ENCODE data around the gene RBM25. TPM values are rescaled to one million over a fixed set of nuclear protein-coding genes. Genes with fewer than 3 reads are reported as not detected.
"Not testable (repeated sequence)": the region's sequence is repeated elsewhere in the genome, so short reads cannot be mapped to it uniquely, and the experiment has no call there.

The RBM25 gene
- total RNA-seq (36.5 TPM), polyA plus RNA-seq (ENCODE audit: insufficient read depth in 1 of 8, insufficient read length in 8 of 8, low replicate concordance in 1 of 8) (10 to 100 TPM; 64.0 to 93.5 (median 76.8) TPM)
- long read RNA-seq, donor 1, full-length matches to known transcripts: 10 of 18 reads
- long read RNA-seq, donor 1, partial matches to known transcripts: 8 of 18 reads
- long read RNA-seq, donor 1, other reads (novel, unspliced or antisense): 0 of 18 reads
- long read RNA-seq, donor 2: 0 reads
- long read RNA-seq, donor 3, partial matches to known transcripts: 0 of 2 reads
- long read RNA-seq, donor 3, other reads (novel, unspliced or antisense): 0 of 2 reads
- long read RNA-seq, donor 4, partial matches to known transcripts: 12 of 13 reads
- long read RNA-seq, donor 4, other reads (novel, unspliced or antisense): 0 of 13 reads
- long read RNA-seq, donor 5, full-length matches to known transcripts: 9 of 22 reads
- long read RNA-seq, donor 5, partial matches to known transcripts: 13 of 22 reads
- long read RNA-seq, donor 5, other reads (novel, unspliced or antisense): 0 of 22 reads
- long read RNA-seq, donor 6, transcript RBM25-203 (9 exons, 2,470 nt): major isoform, 8 of 27 reads
- long read RNA-seq, donor 6, partial matches to known transcripts: 18 of 27 reads
- long read RNA-seq, donor 6, other reads (novel, unspliced or antisense): 0 of 27 reads
- long read RNA-seq, donor 7, transcript RBM25-203 (9 exons, 2,470 nt): major isoform, 9 of 10 reads
- long read RNA-seq, donor 7, partial matches to known transcripts: 0 of 10 reads
- long read RNA-seq, donor 7, other reads (novel, unspliced or antisense): 0 of 10 reads
- long read RNA-seq, donor 8, transcript RBM25-203 (9 exons, 2,470 nt): major isoform, 8 of 9 reads
- long read RNA-seq, donor 8, partial matches to known transcripts: 0 of 9 reads
- long read RNA-seq, donor 8, other reads (novel, unspliced or antisense): 0 of 9 reads
- long read RNA-seq, donor 9, full-length matches to known transcripts: 2 of 2 reads
- long read RNA-seq, donor 9, partial matches to known transcripts: 0 of 2 reads
- long read RNA-seq, donor 9, other reads (novel, unspliced or antisense): 0 of 2 reads
- long read RNA-seq, donor 10, full-length matches to known transcripts: 12 of 49 reads
- long read RNA-seq, donor 10, partial matches to known transcripts: 37 of 49 reads
- long read RNA-seq, donor 10, other reads (novel, unspliced or antisense): 0 of 49 reads
- long read RNA-seq, donor 11, full-length matches to known transcripts: 3 of 24 reads
- long read RNA-seq, donor 11, partial matches to known transcripts: 21 of 24 reads
- long read RNA-seq, donor 11, other reads (novel, unspliced or antisense): 0 of 24 reads

DNA sequence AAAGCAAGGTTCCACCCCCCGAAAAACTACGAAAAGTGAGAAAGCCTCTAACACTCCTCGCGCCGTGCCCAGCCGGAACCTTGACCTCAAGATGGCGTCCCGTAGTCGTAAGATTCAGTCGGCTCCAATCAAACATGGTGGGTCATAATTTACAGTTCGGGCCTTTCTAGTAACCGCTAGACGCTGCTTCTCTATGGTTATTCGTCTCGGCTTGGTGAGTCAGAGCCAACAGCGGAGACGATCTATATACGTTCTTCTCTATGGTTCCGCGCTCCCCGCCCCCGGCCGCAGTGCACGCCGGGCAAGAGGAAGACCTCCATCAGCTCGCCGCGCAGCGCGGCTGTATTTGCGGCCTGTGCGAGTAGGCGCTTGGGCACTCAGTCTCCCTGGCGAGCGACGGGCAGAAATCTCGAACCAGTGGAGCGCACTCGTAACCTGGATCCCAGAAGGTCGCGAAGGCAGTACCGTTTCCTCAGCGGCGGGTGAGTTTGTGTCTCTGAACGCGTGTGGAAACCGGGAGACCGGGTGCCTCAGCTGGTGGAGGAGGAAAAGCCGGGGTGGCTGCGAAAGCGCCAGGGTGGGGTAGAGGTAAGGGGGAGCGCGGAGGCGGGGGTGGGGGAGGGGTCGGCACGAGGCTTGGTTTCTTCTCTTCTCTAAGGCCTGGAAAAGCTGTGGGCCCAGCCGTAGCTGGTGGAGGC is at the start of gene RBM25:
RBM25 (plus strand) TSS at position 311 of the 698 bp plus-strand sequence. CDS start 13,108 bp downstream, outside the sequence.
- H3K4me3 ChIP-seq (ENCODE audit: low read length): peak within 1 kb of the TSS; percentile 72
- peaks cover 4% of the 10 kb centered on the region for H3K36me3 ChIP-seq (ENCODE audit: control insufficient read depth, insufficient read depth, low read length)
- H3K27ac ChIP-seq (ENCODE audit: low read length): peak within 1 kb of the TSS; percentile 98
- no peaks in the 10 kb centered on the region for H3K27me3 ChIP-seq (ENCODE audit: control insufficient read depth, insufficient read depth, low read length)
- DNase-seq: peak; percentile 100
- H3K9me3 ChIP-seq (replicated peaks; ENCODE audit: control insufficient read depth, low read depth, low read length): no peaks in the 10 kb centered on the region
- under 1% methylated on average over 50 of the region's 57 CpGs for WGBS (ENCODE audit: insufficient coverage)
- peaks cover 6% of the 10 kb centered on the region for H3K4me1 ChIP-seq (ENCODE audit: control insufficient read depth, insufficient read depth, low read length)

DNA sequence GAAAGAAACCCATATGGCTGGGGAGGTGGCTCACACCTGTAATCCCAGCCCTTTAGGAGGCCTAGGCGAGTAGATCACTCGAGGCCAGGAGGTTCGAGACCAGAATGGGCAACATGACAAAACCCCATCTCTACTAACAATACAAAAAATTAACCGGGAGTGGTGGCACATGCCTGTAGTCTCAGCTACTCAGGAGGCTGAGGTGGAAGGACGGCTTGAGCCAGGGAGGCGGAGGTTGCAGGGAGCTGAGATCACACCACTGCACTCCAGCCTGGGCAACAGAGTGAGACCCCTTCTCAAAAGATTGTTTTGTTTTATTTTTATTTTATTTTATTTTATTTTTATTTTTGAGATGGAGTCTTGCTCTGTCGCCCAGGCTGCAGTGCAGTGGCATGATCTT is 47.1 kb upstream of the RBM25 start:
- H3K9me3 ChIP-seq (replicated peaks; ENCODE audit: control insufficient read depth, low read depth, low read length); H3K4me3 ChIP-seq (ENCODE audit: low read length); DNase-seq; H3K27ac ChIP-seq (ENCODE audit: low read length); H3K27me3 ChIP-seq (ENCODE audit: control insufficient read depth, insufficient read depth, low read length): not testable (repeated sequence)
- Histone ChIP-seq H3K4me1 (ENCODE audit: control insufficient read depth, insufficient read depth, low read length) (peaks cover 10% of the 10 kb centered on the region), H3K36me3 (ENCODE audit: control insufficient read depth, insufficient read depth, low read length) (peaks cover 11% of the 10 kb centered on the region)
- WGBS (ENCODE audit: insufficient coverage): no CpG with 5 or more reads among the region's 7 CpGs

DNA sequence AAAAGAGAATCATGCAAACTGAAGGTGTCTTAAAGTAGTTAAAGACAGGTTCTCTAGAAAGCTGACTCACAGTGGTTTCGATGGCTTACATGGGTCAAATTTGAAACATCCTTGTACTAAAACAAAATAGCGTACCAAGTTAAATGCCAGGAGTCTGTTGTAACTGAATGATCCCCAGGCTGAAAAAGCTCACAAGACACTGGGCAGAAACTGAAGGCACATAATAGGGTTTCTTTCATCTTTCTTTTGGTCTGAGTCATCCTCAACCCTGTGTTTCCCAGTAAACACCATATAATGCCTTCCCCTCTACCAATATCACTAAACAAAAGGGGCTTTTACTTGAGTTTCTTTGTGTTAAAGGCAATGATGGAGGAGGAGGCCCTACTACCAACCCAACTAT is 44.2 kb upstream of the RBM25 start:
- Histone ChIP-seq H3K9me3 (replicated peaks; ENCODE audit: control insufficient read depth, low read depth, low read length) (no peaks in the 10 kb centered on the region), H3K4me1 (ENCODE audit: control insufficient read depth, insufficient read depth, low read length) (no peaks in the 10 kb centered on the region), H3K27me3 (ENCODE audit: control insufficient read depth, insufficient read depth, low read length) (no peaks in the 10 kb centered on the region), H3K4me3 (ENCODE audit: low read length) (no peak overlapping the region), H3K36me3 (ENCODE audit: control insufficient read depth, insufficient read depth, low read length) (peaks cover 19% of the 10 kb centered on the region), H3K27ac (ENCODE audit: low read length) (no peak overlapping the region)
- DNase-seq: no peak
- no CpG with 5 or more reads among the region's 2 CpGs for WGBS (ENCODE audit: insufficient coverage)

DNA sequence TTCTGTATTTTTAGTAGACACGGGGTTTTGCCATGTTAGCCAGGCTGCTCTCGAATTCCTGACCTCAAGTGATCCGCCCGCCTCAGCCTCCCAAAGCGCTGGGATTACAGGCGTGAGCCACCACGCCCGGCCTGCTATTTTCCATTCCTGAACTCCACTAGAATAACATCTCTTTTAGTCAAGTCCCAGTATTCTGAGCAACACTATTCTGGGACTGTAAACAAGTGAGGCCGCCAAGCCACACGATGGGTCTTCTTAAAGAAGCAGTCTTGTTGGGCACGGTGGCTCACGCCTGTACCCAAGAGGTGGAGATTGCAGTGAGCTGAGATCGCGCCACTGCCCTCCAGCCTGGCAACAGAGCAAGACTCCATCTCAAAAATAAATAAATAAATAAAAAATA is 42.8 kb upstream of the RBM25 start:
- WGBS (ENCODE audit: insufficient coverage): 94% methylated on average over 11 of the region's 14 CpGs
- H3K27ac ChIP-seq (ENCODE audit: low read length); H3K9me3 ChIP-seq (replicated peaks; ENCODE audit: control insufficient read depth, low read depth, low read length); DNase-seq; H3K4me3 ChIP-seq (ENCODE audit: low read length); H3K4me1 ChIP-seq (ENCODE audit: control insufficient read depth, insufficient read depth, low read length); H3K27me3 ChIP-seq (ENCODE audit: control insufficient read depth, insufficient read depth, low read length): not testable (repeated sequence)
- H3K36me3 ChIP-seq (ENCODE audit: control insufficient read depth, insufficient read depth, low read length): peaks cover 15% of the 10 kb centered on the region

- DNase-seq; H3K27ac ChIP-seq (ENCODE audit: low read length); H3K4me1 ChIP-seq (ENCODE audit: control insufficient read depth, insufficient read depth, low read length); H3K9me3 ChIP-seq (replicated peaks; ENCODE audit: control insufficient read depth, low read depth, low read length); H3K27me3 ChIP-seq (ENCODE audit: control insufficient read depth, insufficient read depth, low read length); H3K4me3 ChIP-seq (ENCODE audit: low read length): not testable (repeated sequence)
- peaks cover 20% of the 10 kb centered on the region for H3K36me3 ChIP-seq (ENCODE audit: control insufficient read depth, insufficient read depth, low read length)
- WGBS (ENCODE audit: insufficient coverage): 98% methylated on average over 8 of the region's 10 CpGs
These were observed 42.3 kb upstream of the RBM25 start for GRCh38 chr14:73016011-73016410.

GRCh38 chr14:73022051-73022450 is 36.3 kb upstream of the RBM25 start:
- no peaks in the 10 kb centered on the region for H3K9me3 ChIP-seq (replicated peaks; ENCODE audit: control insufficient read depth, low read depth, low read length)
- H3K27me3 ChIP-seq (ENCODE audit: control insufficient read depth, insufficient read depth, low read length): no peaks in the 10 kb centered on the region
- no peak overlapping the region for H3K4me3 ChIP-seq (ENCODE audit: low read length)
- H3K27ac ChIP-seq (ENCODE audit: low read length): no peak overlapping the region
- no CpG with 5 or more reads among the region's 4 CpGs for WGBS (ENCODE audit: insufficient coverage)
- no peak for DNase-seq
- peaks cover 35% of the 10 kb centered on the region for H3K36me3 ChIP-seq (ENCODE audit: control insufficient read depth, insufficient read depth, low read length)
- peaks cover 3% of the 10 kb centered on the region for H3K4me1 ChIP-seq (ENCODE audit: control insufficient read depth, insufficient read depth, low read length)

GRCh38 chr14:73025544-73025943 is 32.8 kb upstream of the RBM25 start:
- H3K36me3 ChIP-seq (ENCODE audit: control insufficient read depth, insufficient read depth, low read length): peaks cover 20% of the 10 kb centered on the region
- DNase-seq: no peak
- no peaks in the 10 kb centered on the region for H3K27me3 ChIP-seq (ENCODE audit: control insufficient read depth, insufficient read depth, low read length)
- no peak overlapping the region for H3K27ac ChIP-seq (ENCODE audit: low read length)
- no peak overlapping the region for H3K4me3 ChIP-seq (ENCODE audit: low read length)
- H3K9me3 ChIP-seq (replicated peaks; ENCODE audit: control insufficient read depth, low read depth, low read length): no peaks in the 10 kb centered on the region
- WGBS (ENCODE audit: insufficient coverage): 80% methylated on average over 1 of the region's 3 CpGs
- H3K4me1 ChIP-seq (ENCODE audit: control insufficient read depth, insufficient read depth, low read length): peaks cover 3% of the 10 kb centered on the region

- Histone ChIP-seq H3K4me1 (ENCODE audit: control insufficient read depth, insufficient read depth, low read length) (peaks cover 3% of the 10 kb centered on the region), H3K27ac (ENCODE audit: low read length) (peak overlapping the region; percentile 77), H3K9me3 (replicated peaks; ENCODE audit: control insufficient read depth, low read depth, low read length) (no peaks in the 10 kb centered on the region), H3K4me3 (ENCODE audit: low read length) (peak overlapping the region; percentile 73), H3K27me3 (ENCODE audit: control insufficient read depth, insufficient read depth, low read length) (no peaks in the 10 kb centered on the region), H3K36me3 (ENCODE audit: control insufficient read depth, insufficient read depth, low read length) (peaks cover 14% of the 10 kb centered on the region)
- 10% methylated on average over 5 of the region's 21 CpGs for WGBS (ENCODE audit: insufficient coverage)
- DNase-seq: no peak
These were observed 32.0 kb upstream of the RBM25 start for GRCh38 chr14:73026243-73026844.
